Adrenal gland (tissue), 12 donors: Measurements from ENCODE around the gene NSA2. TPM values are rescaled to one million over a fixed set of nuclear protein-coding genes. Genes with fewer than 3 reads are reported as not detected.

Experiments used
- DNase-seq, 7 donors: peaks; one replicate each; pipeline ENCODE4 v3.0.0-alpha.2; 2019 to 2020
- H3K27ac ChIP-seq, 5 donors: fragments of 200-600 bp; sonication (generic) in 4 of 5; 1 replicate in 3 of 5; 2 replicates in 2 of 5; pipeline versions ENCODE4 v1.5.1 to v1.8.0; 2016 to 2020; ENCODE audit warnings: mild to moderate bottlenecking in 1 of 5
- H3K27me3 ChIP-seq: fragments of 200-600 bp; 2 replicates; pipeline ENCODE4 v1.8.0; 2021
- H3K36me3 ChIP-seq, 2 donors: fragments of 200-600 bp; replicated peaks in 1 of 2; 1 replicate in 1 of 2; 2 replicates in 1 of 2; pipeline versions ENCODE4 v1.5.1 to v1.8.0; 2018 to 2022
- H3K4me1 ChIP-seq, 2 donors: fragments of 200-600 bp; replicated peaks in 1 of 2; 1 replicate in 1 of 2; 2 replicates in 1 of 2; pipeline versions ENCODE4 v1.5.1 to v1.8.0; 2018 to 2021
- H3K4me3 ChIP-seq, 4 donors: fragments of 200-600 bp; sonication (generic) in 3 of 4; one replicate each; pipeline ENCODE4 v1.5.1; 2016 to 2018
- H3K9me3 ChIP-seq, 3 donors: fragments of 200-600 bp; sonication (generic) in 1 of 3; replicated peaks in 1 of 3; 1 replicate in 2 of 3; 2 replicates in 1 of 3; pipeline versions ENCODE4 v1.5.1 to v1.8.0; 2016 to 2021
- POLR2A ChIP-seq, 2 donors: fragments of 450-650 bp; IDR thresholded peaks; one replicate each; pipeline ENCODE4 v1.6.1; 2017; ENCODE audit warnings: antibody characterized with exemption in 2 of 2, mild to moderate bottlenecking in 2 of 2, moderate library complexity in 1 of 2
- WGBS, 4 donors: extraction: QIAGEN DNeasy Blood & Tissue Kit in 2 of 4; methylation state at CpG; one replicate each; pipeline versions ENCODE4 v1.1.5 to v1.1.7; 2013 to 2017; 5-methylcytosine and 5-hydroxymethylcytosine counted together
- intact Hi-C, 2 donors: fragments of 100-400 bp; cut with DNase I; formaldehyde crosslinking; loops; one replicate each; pipeline versions ENCODE4 v1.14.1 to v1.15.0; 2022 to 2023
- polyA plus RNA-seq, 3 donors: library from polyadenylated mRNA; stranded (reverse); fragments of 200-250 nt in 2 of 3; fragments of 350-450 nt in 1 of 3; fragmentation: Illumina TruSeq in 1 of 3; extraction: RNeasy Lipid Tissue Mini Kit (QIAGEN cat#74804) in 1 of 3; gene quantifications; one replicate each; pipeline ENCODE4 v1.2.3, GENCODE V29; 2013 to 2014
- small RNA-seq, 2 donors: library from RNA; depleted of rRNA; stranded (forward); fragments of <200 nt; gene quantifications; one replicate each; pipeline ENCODE3, GENCODE V24; 2016
- total RNA-seq, 9 donors: library from RNA; depleted of rRNA in 4 of 9; stranded (reverse); fragments of >200 nt in 4 of 9; fragments of 120-200 nt in 1 of 9; fragmentation: NEBNext Ultra II Directional in 1 of 9; extraction: Animal tissue kit (Norgen Biotek cat#: 25700) in 1 of 9; gene quantifications; one replicate each; pipeline versions ENCODE4 v1.1.0 to v1.2.4, GENCODE V29; 2013 to 2023
- TF ChIP-seq, protein P1 (sequence below), 6 experiments: fragments of 450-650 bp in 4 of 6; fragments of 200-600 bp in 2 of 6; sonication (generic) in 1 of 6; IDR thresholded peaks; 1 replicate in 5 of 6; 2 replicates in 1 of 6; pipeline versions ENCODE4 v1.5.1 to v1.8.0; 2016 to 2021; ENCODE audit warnings: antibody characterized with exemption in 6 of 6, mild to moderate bottlenecking in 2 of 6, moderate library complexity in 1 of 6
- donor health status: healthy with polysubstance abuse.
- donor health status: Bipolar disorder and iron deficiency.
- donor health status: DM: yes; HTN: yes; CAD: no.
- donor health status: DM: no; HTN: no; CAD: no.
- donor health status: DM: no; HTN: no; CAD: no.
- donor health status: DM: yes; HTN: yes; CAD: no.

NSA2 gene
- total and polyA plus RNA-seq, 12 donors, result 52.7 to 353 (median 78.4) TPM

GRCh38 chr5:74829413-74829812 lies 62.4 kb downstream of the NSA2 start:
- intact Hi-C loops, result no loop called here
- Histone ChIP-seq H3K9me3 (no peaks in the 10 kb centered on the region), H3K27ac (no peak overlapping the region), H3K27me3 (no peaks in the 10 kb centered on the region), H3K36me3 (no peaks in the 10 kb centered on the region), H3K4me3 (no peak overlapping the region), H3K4me1 (no peaks in the 10 kb centered on the region)
- 88 to 94% (median 92%) methylated on average over 7 of the region's 7 CpGs for WGBS, 4 donors
- DNase-seq, result no peak
- no peak for TF ChIP-seq POLR2A (IDR thresholded peaks at IDR 0.05)
- TF ChIP-seq, protein P1, sequence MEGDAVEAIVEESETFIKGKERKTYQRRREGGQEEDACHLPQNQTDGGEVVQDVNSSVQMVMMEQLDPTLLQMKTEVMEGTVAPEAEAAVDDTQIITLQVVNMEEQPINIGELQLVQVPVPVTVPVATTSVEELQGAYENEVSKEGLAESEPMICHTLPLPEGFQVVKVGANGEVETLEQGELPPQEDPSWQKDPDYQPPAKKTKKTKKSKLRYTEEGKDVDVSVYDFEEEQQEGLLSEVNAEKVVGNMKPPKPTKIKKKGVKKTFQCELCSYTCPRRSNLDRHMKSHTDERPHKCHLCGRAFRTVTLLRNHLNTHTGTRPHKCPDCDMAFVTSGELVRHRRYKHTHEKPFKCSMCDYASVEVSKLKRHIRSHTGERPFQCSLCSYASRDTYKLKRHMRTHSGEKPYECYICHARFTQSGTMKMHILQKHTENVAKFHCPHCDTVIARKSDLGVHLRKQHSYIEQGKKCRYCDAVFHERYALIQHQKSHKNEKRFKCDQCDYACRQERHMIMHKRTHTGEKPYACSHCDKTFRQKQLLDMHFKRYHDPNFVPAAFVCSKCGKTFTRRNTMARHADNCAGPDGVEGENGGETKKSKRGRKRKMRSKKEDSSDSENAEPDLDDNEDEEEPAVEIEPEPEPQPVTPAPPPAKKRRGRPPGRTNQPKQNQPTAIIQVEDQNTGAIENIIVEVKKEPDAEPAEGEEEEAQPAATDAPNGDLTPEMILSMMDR (IDR thresholded peaks at IDR 0.05), result no peak

Small RNA genes within 50 kb of the gene (small RNA-seq; reads per million reads assigned to genes)
- 0 reads per million in 2 donors for gene RNU6-658P

Other genes with a start within 250 kb of the NSA2 start
- 10 to 100 TPM in 3 of 9 donors, 1 to 10 TPM in 6; 2.1 to 48.7 (median 5.1) TPM for gene ENC1, start 126.5 kb upstream of the NSA2 start, total RNA-seq
- 1 to 10 TPM; 2.7 to 3.4 (median 2.9) TPM for gene ENC1, start 126.5 kb upstream of the NSA2 start, polyA plus RNA-seq
- 100 to 1,000 TPM; 108 to 216 (median 145) TPM for gene HEXB, start 82.0 kb upstream of the NSA2 start, total RNA-seq
- gene HEXB, start 82.0 kb upstream of the NSA2 start, polyA plus RNA-seq, result 100 to 1,000 TPM in 1 of 3 donors, 10 to 100 TPM in 2; 92.0 to 119 (median 99.5) TPM
- gene GFM2, start 132 bp upstream of the NSA2 start, total RNA-seq, result 10 to 100 TPM; 23.5 to 80.7 (median 35.2) TPM
- 10 to 100 TPM; 27.7 to 67.7 (median 29.2) TPM for gene GFM2, start 132 bp upstream of the NSA2 start, polyA plus RNA-seq
- 10 to 100 TPM in 3 of 9 donors, 1 to 10 TPM in 6; 6.0 to 36.4 (median 7.6) TPM for gene FAM169A, start 99.1 kb downstream of the NSA2 start, total RNA-seq
- 1 to 10 TPM; 1.7 to 9.2 (median 3.4) TPM for gene FAM169A, start 99.1 kb downstream of the NSA2 start, polyA plus RNA-seq